Fibroblast of skin of right quadriceps (primary cell): ENCODE data around the gene PDIA2.
"Not testable (repeated sequence)": the region's sequence is repeated elsewhere in the genome, so short reads cannot be mapped to it uniquely, and the experiment has no call there.

Experiments
- DNase-seq: peaks from one replicate; pipeline ENCODE4 v3.0.0-alpha.2; 2013

The PDIA2 gene, protein sequence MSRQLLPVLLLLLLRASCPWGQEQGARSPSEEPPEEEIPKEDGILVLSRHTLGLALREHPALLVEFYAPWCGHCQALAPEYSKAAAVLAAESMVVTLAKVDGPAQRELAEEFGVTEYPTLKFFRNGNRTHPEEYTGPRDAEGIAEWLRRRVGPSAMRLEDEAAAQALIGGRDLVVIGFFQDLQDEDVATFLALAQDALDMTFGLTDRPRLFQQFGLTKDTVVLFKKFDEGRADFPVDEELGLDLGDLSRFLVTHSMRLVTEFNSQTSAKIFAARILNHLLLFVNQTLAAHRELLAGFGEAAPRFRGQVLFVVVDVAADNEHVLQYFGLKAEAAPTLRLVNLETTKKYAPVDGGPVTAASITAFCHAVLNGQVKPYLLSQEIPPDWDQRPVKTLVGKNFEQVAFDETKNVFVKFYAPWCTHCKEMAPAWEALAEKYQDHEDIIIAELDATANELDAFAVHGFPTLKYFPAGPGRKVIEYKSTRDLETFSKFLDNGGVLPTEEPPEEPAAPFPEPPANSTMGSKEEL

DNA sequence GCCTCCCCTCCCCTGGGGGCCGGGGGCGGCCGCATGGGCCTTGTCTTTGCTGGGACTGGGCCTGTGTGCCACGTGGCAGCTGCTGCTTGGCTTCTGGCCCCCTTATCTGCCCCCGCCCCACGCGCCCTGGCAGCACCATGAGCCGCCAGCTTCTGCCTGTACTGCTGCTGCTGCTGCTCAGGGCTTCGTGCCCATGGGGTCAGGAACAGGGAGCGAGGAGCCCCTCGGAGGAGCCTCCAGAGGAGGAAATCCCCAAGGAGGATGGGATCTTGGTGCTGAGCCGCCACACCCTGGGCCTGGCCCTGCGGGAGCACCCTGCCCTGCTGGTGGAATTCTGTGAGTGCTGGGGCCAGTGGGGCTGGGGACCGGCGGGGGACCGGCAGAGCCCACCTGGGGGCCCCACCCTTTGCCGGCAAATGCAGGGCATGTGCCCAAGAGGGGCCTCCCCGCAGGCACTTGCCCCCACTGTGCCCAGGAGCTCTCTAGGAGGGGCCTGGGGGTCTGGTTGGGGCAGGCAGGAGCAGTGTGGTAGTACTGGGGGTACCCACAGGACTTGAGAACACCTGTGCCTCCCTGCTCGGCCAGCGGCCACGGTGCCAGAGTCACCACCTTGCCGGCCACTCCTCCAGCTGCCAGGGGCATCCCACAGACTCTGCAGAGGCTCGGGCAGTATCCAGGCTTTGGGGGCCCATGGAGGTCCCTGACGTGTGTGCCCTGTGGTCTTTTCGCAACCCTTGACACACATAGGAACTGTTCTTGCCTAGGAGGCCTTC lies at the start of gene PDIA2:
PDIA2 (plus strand) TSS at position 132 of the 773 bp plus-strand sequence; CDS start at position 138, 6 bp downstream.
- DNase-seq, result no peak

DNA sequence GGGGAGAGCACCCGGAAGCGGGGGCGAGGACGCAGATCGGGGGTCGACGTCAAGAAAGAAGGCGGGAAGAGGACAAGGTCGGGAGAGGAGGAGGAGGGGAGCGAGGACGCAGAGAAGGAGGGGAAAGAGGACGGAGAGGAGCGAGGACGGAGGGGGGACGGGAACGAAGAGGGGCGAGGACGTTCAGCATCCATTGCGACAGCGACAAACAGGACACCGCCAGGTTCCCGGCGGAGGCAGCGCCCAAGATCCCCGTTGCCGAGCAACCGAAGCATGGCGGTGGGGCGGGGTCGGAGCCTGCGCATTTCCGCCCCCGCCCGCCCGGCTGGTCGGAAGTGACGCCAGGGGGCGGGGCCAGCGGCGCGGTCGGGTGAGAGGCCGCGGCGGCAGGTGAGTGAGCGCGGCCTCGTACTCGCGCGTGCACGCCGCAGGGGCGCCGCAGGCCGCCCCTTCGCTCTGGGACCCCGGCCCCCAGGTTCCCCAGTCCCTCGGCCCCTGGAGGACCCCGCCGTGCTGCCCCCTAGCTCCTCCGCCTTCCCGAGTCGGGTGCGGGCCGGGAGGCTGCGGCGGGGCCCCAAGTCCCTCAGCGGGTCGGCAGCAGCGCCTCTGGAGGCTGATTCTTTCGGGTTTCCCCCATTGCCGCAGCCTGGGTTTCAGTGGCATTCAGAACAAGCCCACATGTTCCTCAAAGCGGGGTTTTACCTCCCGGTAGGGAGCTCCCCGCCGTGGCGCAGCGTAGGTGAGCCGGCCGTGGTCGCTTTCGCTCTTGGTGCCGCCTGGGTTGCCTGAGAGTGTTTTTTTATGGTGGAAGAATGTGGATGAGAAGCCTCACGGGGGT lies 48.3 kb upstream of the PDIA2 start, which contains the start of gene FAM234A:
FAM234A (plus strand) TSS at position 354 of the 838 bp plus-strand sequence. CDS start 19,593 bp downstream, outside the sequence.
- peak; percentile 89 for DNase-seq

DNA sequence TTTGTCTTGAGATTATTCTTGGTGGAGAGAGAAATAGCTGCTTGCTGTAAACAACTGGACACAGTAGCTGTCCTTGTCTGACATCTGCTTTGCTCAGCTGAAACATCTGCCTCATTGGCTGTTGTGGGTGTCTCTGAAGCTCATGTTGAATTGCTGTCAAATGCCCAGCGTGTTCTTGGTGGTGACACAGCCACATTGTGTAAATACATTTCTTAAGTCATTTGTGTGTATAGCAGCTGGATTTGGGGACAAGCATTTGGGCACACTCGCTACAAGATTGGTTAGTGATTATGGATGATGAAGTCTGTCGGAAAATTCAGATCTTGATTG lies 43.1 kb upstream of the PDIA2 start:
- DNase-seq, result no peak

DNA sequence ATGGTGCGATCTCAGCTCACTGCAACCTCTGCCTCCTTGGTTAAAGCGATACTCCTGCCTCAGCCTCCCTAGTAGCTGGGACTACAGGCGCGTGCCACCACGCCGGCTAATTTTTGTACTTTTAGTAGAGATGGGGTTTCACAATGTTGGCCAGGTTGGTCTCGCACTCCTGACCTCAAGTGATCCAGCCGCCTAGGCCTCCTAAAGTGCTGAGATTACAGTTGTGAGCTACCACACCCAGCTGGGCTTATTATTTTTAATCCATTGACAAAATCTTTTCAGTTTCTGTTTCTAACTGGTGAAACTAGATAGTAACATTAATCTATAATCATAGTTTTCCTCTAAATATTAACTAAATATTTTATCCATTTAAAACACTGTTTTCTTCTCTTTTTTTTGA lies 42.4 kb upstream of the PDIA2 start:
- DNase-seq, result no peak

DNA sequence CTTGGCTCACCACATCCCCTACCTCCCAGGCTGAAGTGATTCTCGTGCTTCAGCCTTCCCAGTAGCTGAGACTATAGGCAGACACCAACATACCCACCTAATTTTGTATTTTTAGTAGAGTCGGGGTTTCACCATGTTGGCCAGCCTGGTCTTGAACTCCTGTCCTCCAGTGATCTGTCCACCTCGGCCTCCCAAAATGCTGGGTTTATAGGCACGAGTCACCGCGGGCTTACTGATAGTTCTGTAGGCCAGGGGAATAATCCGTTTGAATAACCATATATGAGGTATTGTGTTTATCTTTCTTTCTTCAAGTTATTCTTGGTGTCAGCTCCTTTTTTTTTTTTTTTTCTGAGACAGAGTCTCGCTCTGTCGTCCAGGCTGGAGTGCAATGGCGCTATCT lies 40.7 kb upstream of the PDIA2 start:
- DNase-seq, result no peak

DNA sequence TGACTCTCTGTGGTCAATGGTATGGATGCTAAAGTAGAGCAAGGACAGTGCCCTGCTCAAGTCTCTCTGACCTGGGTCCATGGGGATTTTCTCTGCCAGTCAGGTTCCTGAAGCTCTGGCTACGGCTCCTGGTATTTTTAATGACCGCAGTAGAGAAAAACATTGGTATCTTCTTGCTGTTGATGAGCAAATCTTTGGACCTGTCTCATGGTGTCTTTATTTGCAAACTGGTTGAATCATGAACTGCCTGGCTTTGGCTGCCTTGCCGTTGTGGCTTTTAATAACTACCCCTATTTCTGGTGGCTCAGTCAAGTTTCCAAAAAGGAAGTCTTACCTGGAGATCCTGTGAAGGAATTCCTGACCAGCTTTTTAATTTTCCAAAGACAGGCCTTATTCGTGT lies 39.6 kb upstream of the PDIA2 start:
- DNase-seq, result no peak

DNA sequence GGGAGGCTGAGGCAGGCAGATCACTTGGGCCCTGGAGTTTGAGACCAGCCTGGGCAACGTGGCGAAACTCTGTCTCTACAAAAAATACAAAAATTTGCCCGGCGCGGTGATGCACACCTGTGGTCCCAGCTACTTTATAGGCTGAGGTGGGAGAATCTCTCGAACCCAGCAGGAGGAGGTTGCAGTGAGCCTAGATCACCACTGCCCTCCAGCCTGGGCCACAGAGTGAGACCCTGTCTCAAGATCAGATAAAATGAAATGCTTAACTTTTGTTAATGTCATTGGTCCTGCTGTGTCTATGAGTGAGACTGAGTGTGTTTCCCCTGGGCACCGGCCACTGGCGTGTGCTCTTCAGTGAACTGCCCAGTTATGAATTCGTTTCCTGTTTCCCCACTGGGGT lies 37.9 kb upstream of the PDIA2 start:
- no peak for DNase-seq

DNA sequence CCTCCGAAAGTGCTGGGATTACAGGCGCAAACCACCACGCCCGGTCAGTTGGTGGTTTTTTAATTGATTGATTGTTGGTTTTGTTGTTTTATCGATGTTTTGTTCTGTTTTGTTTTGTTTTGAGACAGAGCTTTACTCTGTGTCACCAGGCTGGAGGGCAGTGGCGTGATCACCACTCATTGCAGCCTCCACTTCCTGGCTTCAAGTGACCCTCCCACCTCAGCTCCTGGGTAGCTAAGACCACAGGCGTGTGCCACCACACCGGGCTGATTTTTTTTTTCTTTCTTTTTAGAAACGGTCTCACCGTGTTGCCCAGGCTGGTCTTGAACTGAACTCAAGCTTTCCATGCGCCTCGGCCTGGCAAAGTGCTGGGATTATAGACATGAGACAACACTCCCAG lies 35.9 kb upstream of the PDIA2 start:
- no peak for DNase-seq

DNA sequence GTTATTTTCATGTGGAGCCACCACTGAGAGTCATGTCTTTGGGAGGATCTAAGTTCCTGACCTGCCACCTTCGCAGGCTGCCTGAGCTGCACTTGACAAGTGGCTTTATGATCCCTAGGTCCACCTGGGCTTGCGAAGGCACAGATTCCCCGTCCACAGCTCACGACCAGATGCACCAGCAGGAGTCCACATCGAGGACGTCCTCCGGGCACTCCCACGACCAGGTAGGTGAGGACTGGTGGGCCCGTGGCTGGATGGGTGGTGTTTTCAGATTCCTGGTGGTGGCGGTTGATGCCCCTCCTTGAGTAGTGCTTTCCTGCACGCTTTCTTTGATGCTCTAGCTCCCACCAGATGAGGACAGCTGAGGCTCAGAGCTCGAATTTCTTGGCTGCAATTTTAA lies 33.5 kb upstream of the PDIA2 start:
- no peak for DNase-seq

DNA sequence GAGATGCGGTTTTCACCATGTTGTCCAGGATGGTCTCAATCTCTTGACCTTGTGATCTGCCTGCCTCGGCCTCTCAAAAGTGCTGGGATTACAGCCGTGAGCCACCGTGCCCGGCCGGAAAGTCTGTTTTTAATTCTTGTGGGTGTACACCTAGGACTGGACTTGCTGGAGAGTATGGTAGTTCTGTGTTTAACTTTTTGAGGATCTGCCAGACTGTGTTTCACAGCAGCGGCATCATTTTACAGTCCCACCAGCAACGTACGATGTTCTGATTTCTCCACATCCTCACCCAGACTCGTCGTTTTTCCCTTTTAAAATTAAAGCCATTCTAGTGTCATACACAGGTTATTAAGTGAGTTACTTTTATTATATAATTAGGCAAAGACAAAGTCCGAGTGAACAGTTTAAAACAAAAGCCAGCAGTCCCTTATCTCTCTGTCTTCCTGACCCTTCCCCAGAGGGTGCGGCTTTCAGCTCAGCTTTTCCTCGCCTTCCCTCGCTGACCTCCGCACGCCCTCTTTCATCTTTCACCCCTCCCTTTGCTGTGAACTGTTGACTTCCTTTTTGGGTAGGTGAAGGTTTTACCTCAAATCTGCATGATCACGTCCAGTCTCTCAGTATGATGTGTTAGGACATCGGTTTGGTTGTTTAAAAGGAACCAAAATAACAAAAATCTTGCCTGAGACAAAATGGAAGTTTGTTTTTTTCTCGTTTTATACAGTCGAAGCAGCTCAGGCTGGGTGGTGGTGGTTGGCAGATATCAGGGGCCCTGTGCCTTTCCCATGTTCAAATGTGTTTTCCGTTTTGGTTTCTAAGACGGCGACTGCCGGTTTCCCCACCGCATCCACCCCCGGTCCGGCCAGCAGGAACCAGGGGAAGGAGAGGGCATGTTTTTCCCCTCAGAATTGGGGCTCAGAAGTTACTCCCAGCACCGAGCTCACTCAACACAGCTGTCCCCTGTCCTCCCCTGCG lies 30.3 kb upstream of the PDIA2 start:
- no peak for DNase-seq

DNA sequence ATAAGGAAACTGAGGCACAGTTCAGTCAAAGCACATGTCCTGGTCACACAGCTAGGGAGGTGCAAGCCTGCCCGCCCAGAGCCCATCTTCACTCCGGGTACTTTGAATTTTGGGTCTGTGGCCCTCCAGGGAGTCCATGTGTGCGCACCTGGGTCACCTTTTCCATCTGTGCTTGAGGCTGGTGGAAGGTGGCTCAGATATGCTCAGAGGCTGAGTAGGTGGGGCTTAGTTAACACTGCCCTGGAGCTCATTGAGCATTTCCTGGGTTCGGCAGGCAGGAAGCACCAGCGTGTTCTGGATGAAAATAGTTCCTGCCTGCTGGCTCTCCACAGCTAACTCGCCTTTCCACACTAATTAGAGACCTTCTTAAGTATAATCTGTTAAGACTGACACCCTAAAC lies 29.1 kb upstream of the PDIA2 start:
- DNase-seq, result no peak

DNA sequence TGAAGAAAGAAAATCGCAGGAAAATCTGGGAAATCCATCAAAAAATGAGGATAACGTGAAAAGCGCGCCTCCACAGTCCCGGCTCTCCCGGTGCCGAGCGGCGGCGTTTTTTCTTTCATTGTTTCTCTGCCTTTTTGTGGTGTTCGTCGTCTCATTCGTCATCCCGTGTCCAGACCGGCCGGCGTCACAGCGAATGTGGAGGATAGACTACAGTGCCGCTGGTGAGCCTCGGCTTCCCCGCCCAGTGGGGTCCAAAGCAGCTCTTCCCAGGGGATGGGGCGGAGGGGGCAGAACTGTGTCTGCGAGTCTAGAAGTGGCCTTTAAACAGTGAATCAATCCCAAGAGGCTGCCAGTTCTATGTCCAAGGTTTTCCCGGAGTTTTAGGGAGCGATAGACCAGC lies 28.5 kb upstream of the PDIA2 start:
- DNase-seq, result no peak

DNA sequence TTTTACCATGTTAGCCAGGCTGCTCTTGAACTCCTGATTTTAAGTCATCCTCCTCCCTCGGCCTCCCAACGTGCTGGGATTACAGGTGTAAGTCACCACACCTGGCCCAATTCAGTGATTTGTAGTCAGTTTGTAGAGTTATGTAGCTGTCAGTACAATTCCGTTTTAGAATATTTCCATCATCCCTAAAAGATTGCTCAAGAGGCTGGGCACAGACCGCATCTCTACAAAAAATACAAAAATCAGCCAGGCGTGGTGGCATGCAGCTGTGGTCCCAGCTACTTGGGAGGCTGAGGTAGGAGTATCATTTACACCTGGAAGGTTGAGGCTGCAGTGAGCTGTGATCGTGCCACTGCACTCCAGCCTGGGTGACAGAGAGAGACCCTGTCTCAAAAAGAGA lies 27.8 kb upstream of the PDIA2 start:
- DNase-seq, result no peak

DNA sequence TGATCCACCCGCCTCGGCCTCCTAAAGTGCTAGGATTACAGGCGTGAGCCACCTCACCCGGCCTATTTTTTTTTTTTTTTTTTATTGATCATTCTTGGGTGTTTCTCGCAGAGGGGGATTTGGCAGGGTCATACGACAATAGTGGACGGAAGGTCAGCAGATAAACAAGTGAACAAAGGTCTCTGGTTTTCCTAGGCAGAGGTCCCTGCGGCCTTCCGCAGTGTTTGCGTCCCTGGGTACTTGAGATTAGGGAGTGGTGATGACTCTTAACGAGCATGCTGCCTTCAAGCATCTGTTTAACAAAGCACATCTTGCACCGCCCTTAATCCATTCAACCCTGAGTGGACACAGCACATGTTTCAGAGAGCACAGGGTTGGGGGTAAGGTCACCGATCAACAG lies 24.9 kb upstream of the PDIA2 start:
- DNase-seq, result not testable (repeated sequence)

DNA sequence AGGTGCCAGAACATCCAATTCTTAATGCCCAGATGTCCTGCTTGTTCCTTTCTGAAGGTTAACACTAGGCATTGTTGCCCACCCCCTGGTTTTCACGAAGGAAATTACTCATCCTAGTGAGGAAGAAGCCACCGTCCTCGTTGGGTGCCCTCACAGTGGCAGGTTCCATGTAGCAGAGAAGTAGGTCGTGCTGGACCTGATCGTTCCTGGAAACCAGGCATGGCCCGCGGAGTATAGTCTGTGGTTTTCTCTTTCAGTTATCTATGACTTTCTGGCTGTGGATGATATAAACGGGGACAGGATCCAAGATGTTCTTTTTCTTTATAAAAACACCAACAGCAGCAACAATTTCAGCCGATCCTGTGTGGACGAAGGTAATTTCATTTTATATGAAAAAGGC lies 23.7 kb upstream of the PDIA2 start:
- no peak for DNase-seq

DNA sequence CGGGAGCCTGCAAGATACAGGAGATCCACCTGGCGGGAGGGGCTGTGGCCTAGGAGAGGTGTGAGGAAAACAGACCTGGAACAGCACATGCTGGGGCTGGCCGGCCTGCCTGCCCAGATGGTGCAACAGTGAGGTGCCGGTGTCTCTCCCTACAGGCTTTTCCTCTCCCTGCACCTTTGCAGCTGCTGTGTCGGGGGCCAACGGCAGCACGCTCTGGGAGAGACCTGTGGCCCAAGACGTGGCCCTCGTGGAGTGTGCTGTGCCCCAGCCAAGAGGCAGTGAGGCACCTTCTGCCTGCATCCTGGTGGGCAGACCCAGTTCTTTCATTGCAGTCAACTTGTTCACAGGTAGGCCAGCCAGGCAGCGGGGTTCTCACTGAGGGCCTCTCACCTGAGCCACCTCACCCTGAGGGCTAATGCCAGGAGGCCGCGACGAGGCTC lies 23.1 kb upstream of the PDIA2 start:
- DNase-seq, result no peak

DNA sequence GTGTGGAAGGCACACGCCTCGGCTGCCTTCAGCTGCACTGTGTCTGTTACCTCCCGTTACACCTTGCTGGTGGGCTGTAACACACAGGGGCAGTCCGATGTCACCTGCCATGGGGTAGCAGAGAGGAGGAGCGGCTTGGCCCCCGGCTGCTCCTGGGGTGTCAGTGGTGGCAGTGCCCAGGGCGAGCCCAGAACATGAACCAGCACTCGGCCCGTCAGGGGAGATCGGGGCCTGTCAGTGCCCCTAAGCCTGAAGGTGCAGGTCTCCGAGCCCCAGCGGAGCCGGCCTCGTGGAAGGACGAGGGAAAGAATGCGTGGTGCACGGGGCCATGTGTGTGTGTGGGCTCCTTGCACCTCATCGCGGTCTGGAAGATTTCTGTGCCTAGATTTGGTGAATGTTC lies 22.6 kb upstream of the PDIA2 start:
- DNase-seq, result no peak

DNA sequence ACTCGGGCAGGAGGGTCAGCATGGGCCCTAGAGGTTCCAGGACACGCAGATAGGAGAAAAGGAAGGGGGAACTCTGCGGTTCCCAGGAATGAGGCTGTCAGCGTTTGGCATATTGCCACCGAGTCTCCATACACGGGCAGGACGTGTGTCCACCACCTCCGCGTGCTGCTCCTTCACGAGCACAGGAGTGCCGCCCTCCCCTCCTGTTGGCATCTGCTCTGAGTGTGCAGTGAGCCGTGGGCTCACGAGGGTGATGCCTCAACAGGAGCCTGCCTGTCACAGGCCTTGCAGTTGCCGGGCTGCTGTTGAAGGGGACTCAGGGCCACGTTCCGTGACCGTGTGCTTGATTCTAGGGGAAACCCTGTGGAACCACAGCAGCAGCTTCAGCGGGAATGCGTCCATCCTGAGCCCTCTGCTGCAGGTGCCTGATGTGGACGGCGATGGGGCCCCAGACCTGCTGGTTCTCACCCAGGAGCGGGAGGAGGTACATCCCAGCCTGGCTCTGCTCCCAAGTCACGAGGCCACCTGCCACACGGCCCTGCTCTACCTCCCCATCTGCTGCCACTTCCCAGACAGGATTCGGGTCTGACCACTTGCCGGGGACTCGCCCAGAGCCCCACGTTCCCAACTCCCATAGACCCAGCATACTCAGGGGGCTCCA lies 21.8 kb upstream of the PDIA2 start:
- DNase-seq, result no peak

DNA sequence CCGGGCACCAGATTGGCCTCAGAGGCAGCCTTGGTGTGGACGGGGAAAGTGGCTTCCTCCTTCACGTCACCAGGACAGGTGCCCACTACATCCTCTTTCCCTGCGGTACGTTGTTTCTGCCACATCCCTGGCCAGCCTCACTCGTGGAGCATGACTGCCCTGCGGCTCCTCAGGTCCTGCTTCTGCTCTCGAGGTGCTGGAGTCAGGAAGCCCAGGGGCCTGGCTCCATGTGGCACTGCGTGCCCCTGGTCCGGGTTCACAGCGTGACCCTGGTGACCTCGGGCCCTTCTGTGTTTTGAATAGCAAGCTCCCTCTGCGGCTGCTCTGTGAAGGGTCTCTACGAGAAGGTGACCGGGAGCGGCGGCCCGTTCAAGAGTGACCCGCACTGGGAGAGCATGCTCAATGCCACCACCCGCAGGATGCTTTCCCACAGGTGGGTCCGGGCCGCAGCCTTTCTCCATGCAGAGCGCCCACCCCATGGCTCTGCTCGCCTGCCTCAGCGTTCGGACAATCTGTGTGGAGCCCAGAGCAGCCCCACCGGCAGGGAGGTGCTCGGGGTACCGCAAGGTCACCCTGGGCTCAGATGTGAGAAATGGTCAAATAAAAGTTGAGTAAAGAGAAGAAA lies 20.7 kb upstream of the PDIA2 start:
- DNase-seq, result no peak

DNA sequence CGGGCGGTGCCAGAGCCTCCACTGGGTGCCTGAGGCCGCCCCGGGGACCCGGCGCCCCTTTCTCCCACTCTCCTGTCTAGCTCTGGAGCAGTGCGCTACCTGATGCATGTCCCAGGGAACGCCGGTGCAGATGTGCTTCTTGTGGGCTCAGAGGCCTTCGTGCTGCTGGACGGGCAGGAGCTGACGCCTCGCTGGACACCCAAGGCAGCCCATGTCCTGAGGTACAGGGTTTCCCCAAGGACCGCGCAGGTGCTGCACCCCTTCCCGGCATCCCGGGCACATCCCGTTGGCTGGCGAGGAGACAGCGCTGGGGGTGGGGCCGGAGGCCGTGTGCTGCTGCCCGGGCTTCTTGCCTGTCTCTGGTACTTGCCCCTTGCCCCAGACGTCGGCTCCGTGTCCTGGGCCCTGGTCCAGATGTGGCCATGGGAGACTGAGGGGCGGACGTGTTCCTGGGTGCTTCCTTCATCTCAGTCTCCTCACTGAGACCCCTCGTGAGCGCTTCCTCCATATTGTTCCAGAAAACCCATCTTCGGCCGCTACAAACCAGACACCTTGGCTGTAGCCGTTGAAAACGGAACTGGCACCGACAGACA lies 19.7 kb upstream of the PDIA2 start:
- DNase-seq, result no peak
